LNCaP clone FGC (cell line): ENCODE results near the gene VSIG10L2.
"Not testable (repeated sequence)": the region's sequence is repeated elsewhere in the genome, so short reads cannot be mapped to it uniquely, and the experiment has no call there.

Experiments
- DNase-seq: peaks from one replicate; pipeline ENCODE4 v3.0.0-alpha.2; 2011; ENCODE audit warnings: low read depth
- H3K4me3 ChIP-seq: 2 replicates; pipeline ENCODE4 v1.5.1; 2011; ENCODE audit warnings: mild to moderate bottlenecking, low read depth, low read length, control low read depth
- TF ChIP-seq, protein P1 (sequence below): IDR thresholded peaks from 2 replicates; pipeline ENCODE4 v1.5.1; 2012; ENCODE audit warnings: mild to moderate bottlenecking; ENCODE audit not compliant: control insufficient read depth, insufficient read depth; ENCODE audit errors: extremely low read depth

The VSIG10L2 gene

DNA sequence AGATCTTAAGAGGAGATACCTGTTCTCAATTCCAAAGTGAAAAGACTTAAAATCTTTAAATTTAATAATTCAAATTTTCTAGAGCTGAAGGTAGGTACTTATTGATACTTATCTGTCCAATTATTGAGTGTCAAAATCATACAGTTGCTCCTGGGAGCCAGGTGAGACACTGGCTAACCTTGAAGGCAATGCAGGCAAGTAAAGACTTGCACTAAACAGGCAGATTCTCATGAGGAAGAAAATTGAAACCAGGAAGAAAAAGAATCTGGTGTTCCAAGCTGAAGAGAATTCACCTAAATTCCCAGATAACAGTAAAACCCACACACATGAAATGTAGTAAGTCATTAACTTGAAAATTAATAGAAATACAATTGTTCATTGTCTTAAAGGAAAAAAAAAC, 30.3 kb downstream of the VSIG10L2 start:
- no peak for DNase-seq
- TF ChIP-seq, protein P1, sequence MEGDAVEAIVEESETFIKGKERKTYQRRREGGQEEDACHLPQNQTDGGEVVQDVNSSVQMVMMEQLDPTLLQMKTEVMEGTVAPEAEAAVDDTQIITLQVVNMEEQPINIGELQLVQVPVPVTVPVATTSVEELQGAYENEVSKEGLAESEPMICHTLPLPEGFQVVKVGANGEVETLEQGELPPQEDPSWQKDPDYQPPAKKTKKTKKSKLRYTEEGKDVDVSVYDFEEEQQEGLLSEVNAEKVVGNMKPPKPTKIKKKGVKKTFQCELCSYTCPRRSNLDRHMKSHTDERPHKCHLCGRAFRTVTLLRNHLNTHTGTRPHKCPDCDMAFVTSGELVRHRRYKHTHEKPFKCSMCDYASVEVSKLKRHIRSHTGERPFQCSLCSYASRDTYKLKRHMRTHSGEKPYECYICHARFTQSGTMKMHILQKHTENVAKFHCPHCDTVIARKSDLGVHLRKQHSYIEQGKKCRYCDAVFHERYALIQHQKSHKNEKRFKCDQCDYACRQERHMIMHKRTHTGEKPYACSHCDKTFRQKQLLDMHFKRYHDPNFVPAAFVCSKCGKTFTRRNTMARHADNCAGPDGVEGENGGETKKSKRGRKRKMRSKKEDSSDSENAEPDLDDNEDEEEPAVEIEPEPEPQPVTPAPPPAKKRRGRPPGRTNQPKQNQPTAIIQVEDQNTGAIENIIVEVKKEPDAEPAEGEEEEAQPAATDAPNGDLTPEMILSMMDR, result no peak
- no peak overlapping the region for H3K4me3 ChIP-seq

DNA sequence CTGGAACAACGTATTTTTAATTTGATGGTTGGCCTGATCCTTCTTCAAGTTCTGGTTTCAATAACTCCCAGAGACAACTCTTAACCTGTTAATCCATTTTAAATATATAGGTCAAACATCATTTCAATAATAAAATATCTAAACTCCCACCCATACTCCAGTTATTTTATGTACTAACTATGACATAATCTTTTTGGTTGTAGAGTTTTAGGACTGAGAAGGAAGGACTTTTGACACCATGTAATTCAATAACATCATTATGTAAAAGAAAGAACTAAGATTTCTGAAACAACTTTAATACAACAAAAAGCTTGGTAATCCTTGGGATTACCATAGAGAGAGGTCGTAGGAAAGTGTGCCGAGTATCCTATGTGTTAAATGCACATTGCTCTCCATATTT, 31.5 kb downstream of the VSIG10L2 start:
- TF ChIP-seq, protein P1, result no peak
- DNase-seq, result no peak
- no peak overlapping the region for H3K4me3 ChIP-seq

DNA sequence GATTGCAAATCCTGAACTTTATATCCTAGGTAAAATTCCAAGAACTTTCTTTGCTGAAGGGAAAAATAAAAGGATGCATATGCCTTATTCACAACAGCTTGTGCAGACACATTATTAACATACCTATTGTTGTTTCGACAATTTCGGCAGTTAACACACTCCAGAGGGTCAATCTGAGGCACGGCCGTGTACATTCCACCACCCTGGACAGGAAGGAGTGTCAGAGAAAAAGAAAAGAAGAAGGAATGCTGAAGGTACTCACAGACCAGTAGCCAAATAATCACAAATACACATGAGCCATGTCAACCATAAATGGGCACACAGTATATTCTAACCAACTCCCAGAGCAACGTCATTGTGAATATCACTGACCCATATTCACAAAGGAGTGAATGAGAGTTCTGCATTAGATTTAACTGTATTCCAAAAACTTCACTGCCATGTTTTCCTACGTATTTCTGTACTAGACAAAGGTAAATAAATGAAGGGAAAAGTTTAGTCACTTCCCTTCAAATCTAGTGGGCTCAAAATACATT, 32.4 kb downstream of the VSIG10L2 start:
- TF ChIP-seq, protein P1, result no peak
- no peak for DNase-seq

DNA sequence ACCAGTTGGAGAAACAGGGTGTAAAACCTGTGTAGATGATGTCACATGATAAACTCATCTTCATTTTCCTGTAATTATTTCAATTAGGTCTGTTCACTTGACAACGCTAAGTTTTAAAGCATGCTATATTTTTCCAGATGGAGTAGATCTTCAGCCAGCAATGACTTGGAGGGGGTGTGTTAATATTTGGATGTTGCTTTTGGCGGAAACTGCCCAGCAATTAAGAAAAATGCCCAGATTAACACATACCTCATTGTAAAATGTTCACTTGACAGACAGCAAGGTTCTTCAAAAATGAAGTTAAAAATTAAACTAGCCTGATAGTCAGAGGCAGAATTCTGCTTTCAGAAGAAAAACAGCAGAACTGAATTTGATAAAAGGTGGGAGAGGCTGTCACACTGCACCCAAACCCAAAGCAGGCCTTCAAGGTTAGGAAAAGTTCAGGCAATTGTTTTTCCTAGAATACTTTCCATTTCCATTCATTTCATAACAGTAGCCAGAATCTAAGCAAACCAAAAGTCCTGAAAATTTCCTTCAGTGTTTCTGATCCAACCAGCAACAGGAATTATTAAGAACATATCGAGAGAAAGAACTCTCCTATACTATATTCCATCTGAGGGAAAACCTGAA, 33.0 kb downstream of the VSIG10L2 start:
- H3K4me3 ChIP-seq, result no peak overlapping the region
- TF ChIP-seq, protein P1, result no peak
- no peak for DNase-seq

More for the DNA sequence above, 32.4 kb downstream of the VSIG10L2 start:
- no peak overlapping the region for H3K4me3 ChIP-seq

DNA sequence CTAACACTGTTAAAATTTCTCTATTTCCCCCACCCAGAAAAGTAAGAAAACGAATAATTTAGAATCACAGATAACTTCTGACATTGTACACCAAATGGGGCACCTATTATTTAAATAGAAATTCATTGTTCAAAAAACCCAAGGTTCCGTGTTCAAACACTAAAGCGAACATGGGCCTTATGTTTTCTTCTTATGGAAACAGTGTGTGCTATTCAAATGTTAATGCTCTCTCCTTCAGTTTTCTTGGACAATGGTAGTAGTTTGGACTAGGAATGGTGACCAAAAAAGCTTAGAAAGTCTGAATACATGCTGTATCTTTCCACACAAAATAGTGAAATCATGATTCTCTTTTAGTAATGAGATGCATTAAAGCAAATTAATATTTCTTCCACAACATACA, 33.7 kb downstream of the VSIG10L2 start:
- DNase-seq, result no peak
- TF ChIP-seq, protein P1, result no peak
- no peak overlapping the region for H3K4me3 ChIP-seq

DNA sequence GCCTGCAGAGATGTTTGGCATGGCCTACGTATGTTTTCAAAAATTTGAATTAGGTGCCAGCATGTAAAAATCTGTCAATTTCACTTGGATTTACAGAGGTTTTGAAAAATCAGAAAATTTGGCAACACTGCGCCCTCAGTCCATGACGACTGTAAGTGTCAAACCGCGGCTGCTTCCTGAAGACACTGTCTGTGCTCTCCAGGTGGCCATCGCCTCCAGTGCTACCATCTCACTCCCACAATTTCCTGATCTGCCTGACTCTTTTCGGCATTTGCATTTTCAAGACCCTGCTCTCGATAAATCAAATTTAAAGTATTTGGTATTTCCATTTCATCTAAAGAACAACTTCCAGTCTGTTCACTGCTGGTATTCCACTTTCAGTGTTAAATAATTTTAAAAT, 34.6 kb downstream of the VSIG10L2 start:
- no peak overlapping the region for H3K4me3 ChIP-seq
- TF ChIP-seq, protein P1, result no peak
- DNase-seq, result no peak

DNA sequence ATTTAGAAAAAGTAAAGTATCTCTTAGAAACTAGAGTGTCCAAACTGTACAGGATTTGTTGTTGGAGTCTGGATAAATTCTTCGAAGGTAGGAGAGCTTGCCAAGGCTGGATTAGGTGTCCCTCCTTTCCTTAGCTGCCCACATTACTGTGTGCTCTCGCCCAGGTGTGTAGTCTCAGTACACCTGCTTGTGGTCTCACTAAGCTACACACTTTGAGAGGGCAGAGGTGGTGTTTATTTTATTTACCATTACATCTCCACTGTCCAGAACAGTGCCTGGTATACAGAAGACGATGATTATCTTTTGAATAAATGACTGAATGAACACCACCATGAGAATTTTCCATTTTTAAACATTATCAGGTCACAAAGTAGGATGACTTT, 36.5 kb downstream of the VSIG10L2 start:
- TF ChIP-seq, protein P1, result no peak
- DNase-seq, result no peak
- H3K4me3 ChIP-seq, result no peak overlapping the region

DNA sequence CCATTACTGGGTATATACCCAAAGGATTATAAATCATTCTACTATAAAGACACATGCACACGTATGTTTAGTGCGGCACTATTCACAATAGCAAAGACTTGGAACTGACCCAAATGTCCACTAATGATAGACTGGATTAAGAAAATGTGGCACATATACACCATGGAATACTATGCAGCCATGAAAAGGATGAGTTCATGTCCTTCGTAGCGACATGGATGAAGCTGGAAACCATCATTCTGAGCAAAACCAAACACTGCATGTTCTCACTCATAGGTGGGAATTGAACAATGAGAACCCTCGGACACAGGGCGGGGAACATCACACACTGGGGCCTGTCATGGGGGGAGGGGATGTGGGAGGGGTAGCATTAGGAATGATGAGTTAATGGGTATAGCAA, 40.1 kb downstream of the VSIG10L2 start:
- not testable (repeated sequence) for DNase-seq, H3K4me3 ChIP-seq
